Measurements from ENCODE around the gene VPS51.

DNA sequence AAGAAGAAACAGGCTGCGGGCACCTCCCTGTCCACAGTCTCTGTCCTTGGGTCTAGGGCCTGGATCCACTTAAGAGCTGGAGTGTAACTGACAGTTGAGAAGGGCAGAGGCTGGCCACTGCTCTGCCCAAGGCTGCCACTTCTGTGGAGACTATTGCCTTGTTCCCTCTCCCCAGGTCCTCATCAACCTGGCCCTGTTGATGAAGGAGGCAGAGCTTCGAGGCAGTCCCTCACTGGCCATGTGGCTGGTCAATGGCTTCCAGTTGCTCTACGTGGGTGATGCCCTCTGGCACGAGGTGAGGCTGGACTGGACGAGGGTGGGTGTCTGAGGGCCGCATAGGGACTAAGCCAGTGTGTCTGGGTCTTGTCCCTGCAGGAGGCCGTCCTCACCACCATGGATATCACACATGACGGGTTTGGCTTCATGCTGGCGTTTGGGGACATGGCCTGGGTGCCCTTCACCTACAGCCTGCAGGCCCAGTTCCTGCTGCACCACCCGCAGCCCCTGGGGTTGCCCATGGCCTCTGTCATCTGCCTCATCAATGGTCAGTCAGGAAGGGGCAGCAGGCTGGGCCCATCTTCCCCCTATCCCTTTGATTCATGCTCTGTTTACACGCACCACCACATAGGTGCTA is 18.6 kb downstream of the VPS51 start:
- TF ChIP-seq, protein P1, sequence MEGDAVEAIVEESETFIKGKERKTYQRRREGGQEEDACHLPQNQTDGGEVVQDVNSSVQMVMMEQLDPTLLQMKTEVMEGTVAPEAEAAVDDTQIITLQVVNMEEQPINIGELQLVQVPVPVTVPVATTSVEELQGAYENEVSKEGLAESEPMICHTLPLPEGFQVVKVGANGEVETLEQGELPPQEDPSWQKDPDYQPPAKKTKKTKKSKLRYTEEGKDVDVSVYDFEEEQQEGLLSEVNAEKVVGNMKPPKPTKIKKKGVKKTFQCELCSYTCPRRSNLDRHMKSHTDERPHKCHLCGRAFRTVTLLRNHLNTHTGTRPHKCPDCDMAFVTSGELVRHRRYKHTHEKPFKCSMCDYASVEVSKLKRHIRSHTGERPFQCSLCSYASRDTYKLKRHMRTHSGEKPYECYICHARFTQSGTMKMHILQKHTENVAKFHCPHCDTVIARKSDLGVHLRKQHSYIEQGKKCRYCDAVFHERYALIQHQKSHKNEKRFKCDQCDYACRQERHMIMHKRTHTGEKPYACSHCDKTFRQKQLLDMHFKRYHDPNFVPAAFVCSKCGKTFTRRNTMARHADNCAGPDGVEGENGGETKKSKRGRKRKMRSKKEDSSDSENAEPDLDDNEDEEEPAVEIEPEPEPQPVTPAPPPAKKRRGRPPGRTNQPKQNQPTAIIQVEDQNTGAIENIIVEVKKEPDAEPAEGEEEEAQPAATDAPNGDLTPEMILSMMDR (IDR thresholded peaks at IDR 0.05): no peak
- TF ChIP-seq POLR2AphosphoS5 (IDR thresholded peaks at IDR 0.05): no peak
